NCI-H2081 (cell line): ENCODE results near the gene RALB.

ENCODE experiments used
- DNase-seq, 2 experiments: peaks; one replicate each; lab custom pipeline; 2025; lab: John Stamatoyannopoulos, UW

The RALB gene

GRCh38 chr2:120265006-120265405 is 12.4 kb downstream of the RALB start:
- DNase-seq, result no peak

- DNase-seq, result no peak
Observed at GRCh38 chr2:120267348-120267747, 14.7 kb downstream of the RALB start.

- DNase-seq, result no peak
Observed at GRCh38 chr2:120269076-120269744, 16.6 kb downstream of the RALB start.

GRCh38 chr2:120269816-120270215 is 17.2 kb downstream of the RALB start:
- no peak for DNase-seq

- DNase-seq, result no peak
Observed at GRCh38 chr2:120271711-120272379, 19.2 kb downstream of the RALB start.

GRCh38 chr2:120272763-120273481 is 20.3 kb downstream of the RALB start:
- DNase-seq, result no peak

GRCh38 chr2:120275617-120276400 is 23.2 kb downstream of the RALB start:
- DNase-seq, result no peak

GRCh38 chr2:120277505-120278205 is 25.0 kb downstream of the RALB start:
- DNase-seq, result no peak

- no peak for DNase-seq
Observed at GRCh38 chr2:120278901-120279300, 26.2 kb downstream of the RALB start.

GRCh38 chr2:120279708-120280107 is 27.1 kb downstream of the RALB start:
- DNase-seq, result no peak

GRCh38 chr2:120283649-120284048 is 31.0 kb downstream of the RALB start:
- DNase-seq, result no peak

- no peak for DNase-seq
Observed at GRCh38 chr2:120285056-120285455, 32.4 kb downstream of the RALB start.

- no peak for DNase-seq
Observed at GRCh38 chr2:120287183-120288015, 34.7 kb downstream of the RALB start.

GRCh38 chr2:120288016-120288373 is 35.3 kb downstream of the RALB start:
- no peak for DNase-seq

- DNase-seq, result no peak
Observed at GRCh38 chr2:120289221-120289906, 36.7 kb downstream of the RALB start.

- no peak for DNase-seq
Observed at GRCh38 chr2:120290737-120291136, 38.1 kb downstream of the RALB start.

GRCh38 chr2:120291401-120292311 is 39.0 kb downstream of the RALB start:
- DNase-seq, result no peak

GRCh38 chr2:120293096-120294007 is 40.7 kb downstream of the RALB start:
- DNase-seq, result no peak
